Left kidney (tissue), 2 donors: ENCODE data around the gene EDC3. TPM values are rescaled to one million over a fixed set of nuclear protein-coding genes. Genes with fewer than 3 reads are reported as not detected.

Experiments used
- DNase-seq: peaks from one replicate; pipeline ENCODE4 v3.0.0-alpha.2; 2013
- polyA plus RNA-seq: library from polyadenylated mRNA; unstranded; fragments of 120-200 nt; gene quantifications from one replicate; pipeline ENCODE4 v1.2.1, GENCODE V29; 2013; ENCODE audit not compliant: insufficient read length

The EDC3 gene
- polyA plus RNA-seq, 1 donor, result 45.3 TPM

- no peak for DNase-seq
These were observed 111.6 kb downstream of the EDC3 start for GRCh38 chr15:74584204-74584603.

Other genes with a start within 250 kb of the EDC3 start
- 64.0 TPM for gene UBL7, start 234.9 kb downstream of the EDC3 start, polyA plus RNA-seq
- 16.8 TPM for gene ARID3B, start 154.8 kb downstream of the EDC3 start, polyA plus RNA-seq
- gene CLK3, start 80.2 kb downstream of the EDC3 start, polyA plus RNA-seq, result 81.6 TPM
- gene CYP1A1, start 29.5 kb upstream of the EDC3 start, polyA plus RNA-seq, result not detected
- 0.18 TPM for gene CYP1A2, start 52.8 kb upstream of the EDC3 start, polyA plus RNA-seq
- 46.2 TPM for gene CSK, start 86.1 kb upstream of the EDC3 start, polyA plus RNA-seq
- gene LMAN1L, start 116.8 kb upstream of the EDC3 start, polyA plus RNA-seq, result not detected
- gene CPLX3, start 130.6 kb upstream of the EDC3 start, polyA plus RNA-seq, result not detected
- gene ULK3, start 147.1 kb upstream of the EDC3 start, polyA plus RNA-seq, result 32.5 TPM
- 64.7 TPM for gene SCAMP2, start 177.3 kb upstream of the EDC3 start, polyA plus RNA-seq
- 65.7 TPM for gene MPI, start 194.0 kb upstream of the EDC3 start, polyA plus RNA-seq
- gene FAM219B, start 210.8 kb upstream of the EDC3 start, polyA plus RNA-seq, result 60.9 TPM
- gene COX5A, start 242.0 kb upstream of the EDC3 start, polyA plus RNA-seq, result 192 TPM